ENCODE measurements around the gene RSPH4A.

RSPH4A gene

DNA sequence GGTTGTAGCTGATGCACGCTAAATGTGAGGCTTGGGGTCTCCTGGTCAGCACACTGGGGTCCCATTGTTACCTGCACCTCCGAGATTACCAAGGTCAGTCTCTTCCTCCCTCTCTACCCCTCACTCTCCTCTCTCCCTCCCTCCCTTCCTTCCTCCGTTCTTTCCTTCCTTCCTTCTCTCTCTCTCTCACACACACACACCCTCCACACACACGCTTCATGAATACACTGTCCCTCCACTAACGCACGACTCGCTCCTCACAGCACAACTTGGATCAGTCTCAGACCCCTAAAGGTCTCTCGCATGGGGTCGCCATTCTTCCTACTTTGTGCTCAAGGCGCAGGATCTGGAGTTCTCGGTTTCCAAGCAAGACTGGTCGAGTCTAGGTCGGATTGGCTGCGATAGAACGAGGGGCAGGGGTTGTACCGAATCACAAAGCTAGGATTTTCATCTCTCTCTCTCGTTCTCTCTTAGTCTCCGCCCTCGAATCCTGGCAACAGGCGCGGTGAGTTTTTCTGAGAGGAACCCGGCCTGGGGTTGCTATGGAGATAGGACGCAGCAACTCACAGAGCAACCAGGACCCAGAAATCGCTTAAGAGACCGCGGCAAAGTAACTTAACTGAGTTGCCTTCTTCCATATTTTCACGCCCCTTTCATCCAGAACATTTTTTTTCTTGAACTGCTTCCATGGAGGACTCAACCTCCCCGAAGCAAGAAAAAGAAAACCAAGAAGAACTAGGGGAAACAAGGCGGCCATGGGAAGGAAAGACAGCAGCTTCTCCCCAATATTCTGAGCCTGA, at the start of gene RSPH4A (continued):
- TF ChIP-seq, protein P1, sequence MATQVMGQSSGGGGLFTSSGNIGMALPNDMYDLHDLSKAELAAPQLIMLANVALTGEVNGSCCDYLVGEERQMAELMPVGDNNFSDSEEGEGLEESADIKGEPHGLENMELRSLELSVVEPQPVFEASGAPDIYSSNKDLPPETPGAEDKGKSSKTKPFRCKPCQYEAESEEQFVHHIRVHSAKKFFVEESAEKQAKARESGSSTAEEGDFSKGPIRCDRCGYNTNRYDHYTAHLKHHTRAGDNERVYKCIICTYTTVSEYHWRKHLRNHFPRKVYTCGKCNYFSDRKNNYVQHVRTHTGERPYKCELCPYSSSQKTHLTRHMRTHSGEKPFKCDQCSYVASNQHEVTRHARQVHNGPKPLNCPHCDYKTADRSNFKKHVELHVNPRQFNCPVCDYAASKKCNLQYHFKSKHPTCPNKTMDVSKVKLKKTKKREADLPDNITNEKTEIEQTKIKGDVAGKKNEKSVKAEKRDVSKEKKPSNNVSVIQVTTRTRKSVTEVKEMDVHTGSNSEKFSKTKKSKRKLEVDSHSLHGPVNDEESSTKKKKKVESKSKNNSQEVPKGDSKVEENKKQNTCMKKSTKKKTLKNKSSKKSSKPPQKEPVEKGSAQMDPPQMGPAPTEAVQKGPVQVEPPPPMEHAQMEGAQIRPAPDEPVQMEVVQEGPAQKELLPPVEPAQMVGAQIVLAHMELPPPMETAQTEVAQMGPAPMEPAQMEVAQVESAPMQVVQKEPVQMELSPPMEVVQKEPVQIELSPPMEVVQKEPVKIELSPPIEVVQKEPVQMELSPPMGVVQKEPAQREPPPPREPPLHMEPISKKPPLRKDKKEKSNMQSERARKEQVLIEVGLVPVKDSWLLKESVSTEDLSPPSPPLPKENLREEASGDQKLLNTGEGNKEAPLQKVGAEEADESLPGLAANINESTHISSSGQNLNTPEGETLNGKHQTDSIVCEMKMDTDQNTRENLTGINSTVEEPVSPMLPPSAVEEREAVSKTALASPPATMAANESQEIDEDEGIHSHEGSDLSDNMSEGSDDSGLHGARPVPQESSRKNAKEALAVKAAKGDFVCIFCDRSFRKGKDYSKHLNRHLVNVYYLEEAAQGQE (tag by site-specific recombination; IDR thresholded peaks at IDR 0.05): peak; percentile 68
- TF ChIP-seq GFI1B (tag by site-specific recombination; IDR thresholded peaks at IDR 0.05) (no peak), ZNF670 (tag by site-specific recombination; IDR thresholded peaks at IDR 0.05; ENCODE audit: low read depth) (no peak), ZNF174 (tag by site-specific recombination; IDR thresholded peaks at IDR 0.05) (no peak), ZFP37 (tag by site-specific recombination; IDR thresholded peaks at IDR 0.05) (no peak), ZFHX2 (tag by site-specific recombination; conservative IDR thresholded peaks at IDR 0.05) (no peak), ZNF394 (tag by site-specific recombination; IDR thresholded peaks at IDR 0.05; ENCODE audit: borderline replicate concordance) (no peak), ZNF114 (tag by site-specific recombination; IDR thresholded peaks at IDR 0.05) (no peak), ZNF146 (tag by site-specific recombination; IDR thresholded peaks at IDR 0.05) (no peak), ZNF48 (tag by site-specific recombination; IDR thresholded peaks at IDR 0.05) (no peak), ZNF404 (tag by site-specific recombination; IDR thresholded peaks at IDR 0.05) (no peak), IKZF3 (tag by site-specific recombination; IDR thresholded peaks at IDR 0.05) (no peak), ZNF777 (tag by site-specific recombination; IDR thresholded peaks at IDR 0.05; ENCODE audit: borderline replicate concordance) (no peak)
- TF ChIP-seq, protein P2, sequence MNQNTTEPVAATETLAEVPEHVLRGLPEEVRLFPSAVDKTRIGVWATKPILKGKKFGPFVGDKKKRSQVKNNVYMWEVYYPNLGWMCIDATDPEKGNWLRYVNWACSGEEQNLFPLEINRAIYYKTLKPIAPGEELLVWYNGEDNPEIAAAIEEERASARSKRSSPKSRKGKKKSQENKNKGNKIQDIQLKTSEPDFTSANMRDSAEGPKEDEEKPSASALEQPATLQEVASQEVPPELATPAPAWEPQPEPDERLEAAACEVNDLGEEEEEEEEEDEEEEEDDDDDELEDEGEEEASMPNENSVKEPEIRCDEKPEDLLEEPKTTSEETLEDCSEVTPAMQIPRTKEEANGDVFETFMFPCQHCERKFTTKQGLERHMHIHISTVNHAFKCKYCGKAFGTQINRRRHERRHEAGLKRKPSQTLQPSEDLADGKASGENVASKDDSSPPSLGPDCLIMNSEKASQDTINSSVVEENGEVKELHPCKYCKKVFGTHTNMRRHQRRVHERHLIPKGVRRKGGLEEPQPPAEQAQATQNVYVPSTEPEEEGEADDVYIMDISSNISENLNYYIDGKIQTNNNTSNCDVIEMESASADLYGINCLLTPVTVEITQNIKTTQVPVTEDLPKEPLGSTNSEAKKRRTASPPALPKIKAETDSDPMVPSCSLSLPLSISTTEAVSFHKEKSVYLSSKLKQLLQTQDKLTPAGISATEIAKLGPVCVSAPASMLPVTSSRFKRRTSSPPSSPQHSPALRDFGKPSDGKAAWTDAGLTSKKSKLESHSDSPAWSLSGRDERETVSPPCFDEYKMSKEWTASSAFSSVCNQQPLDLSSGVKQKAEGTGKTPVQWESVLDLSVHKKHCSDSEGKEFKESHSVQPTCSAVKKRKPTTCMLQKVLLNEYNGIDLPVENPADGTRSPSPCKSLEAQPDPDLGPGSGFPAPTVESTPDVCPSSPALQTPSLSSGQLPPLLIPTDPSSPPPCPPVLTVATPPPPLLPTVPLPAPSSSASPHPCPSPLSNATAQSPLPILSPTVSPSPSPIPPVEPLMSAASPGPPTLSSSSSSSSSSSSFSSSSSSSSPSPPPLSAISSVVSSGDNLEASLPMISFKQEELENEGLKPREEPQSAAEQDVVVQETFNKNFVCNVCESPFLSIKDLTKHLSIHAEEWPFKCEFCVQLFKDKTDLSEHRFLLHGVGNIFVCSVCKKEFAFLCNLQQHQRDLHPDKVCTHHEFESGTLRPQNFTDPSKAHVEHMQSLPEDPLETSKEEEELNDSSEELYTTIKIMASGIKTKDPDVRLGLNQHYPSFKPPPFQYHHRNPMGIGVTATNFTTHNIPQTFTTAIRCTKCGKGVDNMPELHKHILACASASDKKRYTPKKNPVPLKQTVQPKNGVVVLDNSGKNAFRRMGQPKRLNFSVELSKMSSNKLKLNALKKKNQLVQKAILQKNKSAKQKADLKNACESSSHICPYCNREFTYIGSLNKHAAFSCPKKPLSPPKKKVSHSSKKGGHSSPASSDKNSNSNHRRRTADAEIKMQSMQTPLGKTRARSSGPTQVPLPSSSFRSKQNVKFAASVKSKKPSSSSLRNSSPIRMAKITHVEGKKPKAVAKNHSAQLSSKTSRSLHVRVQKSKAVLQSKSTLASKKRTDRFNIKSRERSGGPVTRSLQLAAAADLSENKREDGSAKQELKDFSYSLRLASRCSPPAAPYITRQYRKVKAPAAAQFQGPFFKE (tag by site-specific recombination; IDR thresholded peaks at IDR 0.05; ENCODE audit: borderline replicate concordance): no peak
- TF ChIP-seq, protein P3, sequence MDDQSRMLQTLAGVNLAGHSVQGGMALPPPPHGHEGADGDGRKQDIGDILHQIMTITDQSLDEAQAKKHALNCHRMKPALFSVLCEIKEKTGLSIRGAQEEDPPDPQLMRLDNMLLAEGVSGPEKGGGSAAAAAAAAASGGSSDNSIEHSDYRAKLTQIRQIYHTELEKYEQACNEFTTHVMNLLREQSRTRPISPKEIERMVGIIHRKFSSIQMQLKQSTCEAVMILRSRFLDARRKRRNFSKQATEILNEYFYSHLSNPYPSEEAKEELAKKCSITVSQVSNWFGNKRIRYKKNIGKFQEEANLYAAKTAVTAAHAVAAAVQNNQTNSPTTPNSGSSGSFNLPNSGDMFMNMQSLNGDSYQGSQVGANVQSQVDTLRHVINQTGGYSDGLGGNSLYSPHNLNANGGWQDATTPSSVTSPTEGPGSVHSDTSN (CRISPR knock-in tag; IDR thresholded peaks at IDR 0.05): peak; percentile 97
- TF ChIP-seq, protein P4, sequence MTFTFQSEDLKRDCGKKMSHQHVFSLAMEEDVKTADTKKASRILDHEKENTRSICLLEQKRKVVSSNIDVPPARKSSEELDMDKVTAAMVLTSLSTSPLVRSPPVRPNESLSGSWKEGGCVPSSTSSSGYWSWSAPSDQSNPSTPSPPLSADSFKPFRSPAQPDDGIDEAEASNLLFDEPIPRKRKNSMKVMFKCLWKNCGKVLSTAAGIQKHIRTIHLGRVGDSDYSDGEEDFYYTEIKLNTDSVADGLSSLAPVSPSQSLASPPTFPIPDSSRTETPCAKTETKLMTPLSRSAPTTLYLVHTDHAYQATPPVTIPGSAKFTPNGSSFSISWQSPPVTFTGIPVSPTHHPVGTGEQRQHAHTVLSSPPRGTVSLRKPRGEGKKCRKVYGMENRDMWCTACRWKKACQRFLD (tag by site-specific recombination; IDR thresholded peaks at IDR 0.05): no peak
- TF ChIP-seq, protein P5, sequence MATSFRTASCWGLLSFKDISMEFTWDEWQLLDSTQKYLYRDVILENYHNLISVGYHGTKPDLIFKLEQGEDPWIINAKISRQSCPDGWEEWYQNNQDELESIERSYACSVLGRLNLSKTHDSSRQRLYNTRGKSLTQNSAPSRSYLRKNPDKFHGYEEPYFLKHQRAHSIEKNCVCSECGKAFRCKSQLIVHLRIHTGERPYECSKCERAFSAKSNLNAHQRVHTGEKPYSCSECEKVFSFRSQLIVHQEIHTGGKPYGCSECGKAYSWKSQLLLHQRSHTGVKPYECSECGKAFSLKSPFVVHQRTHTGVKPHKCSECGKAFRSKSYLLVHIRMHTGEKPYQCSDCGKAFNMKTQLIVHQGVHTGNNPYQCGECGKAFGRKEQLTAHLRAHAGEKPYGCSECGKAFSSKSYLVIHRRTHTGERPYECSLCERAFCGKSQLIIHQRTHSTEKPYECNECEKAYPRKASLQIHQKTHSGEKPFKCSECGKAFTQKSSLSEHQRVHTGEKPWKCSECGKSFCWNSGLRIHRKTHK (tag by site-specific recombination; IDR thresholded peaks at IDR 0.05): no peak
- TF ChIP-seq, protein P6, sequence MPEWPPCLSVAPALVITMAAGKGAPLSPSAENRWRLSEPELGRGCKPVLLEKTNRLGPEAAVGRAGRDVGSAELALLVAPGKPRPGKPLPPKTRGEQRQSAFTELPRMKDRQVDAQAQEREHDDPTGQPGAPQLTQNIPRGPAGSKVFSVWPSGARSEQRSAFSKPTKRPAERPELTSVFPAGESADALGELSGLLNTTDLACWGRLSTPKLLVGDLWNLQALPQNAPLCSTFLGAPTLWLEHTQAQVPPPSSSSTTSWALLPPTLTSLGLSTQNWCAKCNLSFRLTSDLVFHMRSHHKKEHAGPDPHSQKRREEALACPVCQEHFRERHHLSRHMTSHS (tag by site-specific recombination; IDR thresholded peaks at IDR 0.05): no peak
- TF ChIP-seq, protein P7, sequence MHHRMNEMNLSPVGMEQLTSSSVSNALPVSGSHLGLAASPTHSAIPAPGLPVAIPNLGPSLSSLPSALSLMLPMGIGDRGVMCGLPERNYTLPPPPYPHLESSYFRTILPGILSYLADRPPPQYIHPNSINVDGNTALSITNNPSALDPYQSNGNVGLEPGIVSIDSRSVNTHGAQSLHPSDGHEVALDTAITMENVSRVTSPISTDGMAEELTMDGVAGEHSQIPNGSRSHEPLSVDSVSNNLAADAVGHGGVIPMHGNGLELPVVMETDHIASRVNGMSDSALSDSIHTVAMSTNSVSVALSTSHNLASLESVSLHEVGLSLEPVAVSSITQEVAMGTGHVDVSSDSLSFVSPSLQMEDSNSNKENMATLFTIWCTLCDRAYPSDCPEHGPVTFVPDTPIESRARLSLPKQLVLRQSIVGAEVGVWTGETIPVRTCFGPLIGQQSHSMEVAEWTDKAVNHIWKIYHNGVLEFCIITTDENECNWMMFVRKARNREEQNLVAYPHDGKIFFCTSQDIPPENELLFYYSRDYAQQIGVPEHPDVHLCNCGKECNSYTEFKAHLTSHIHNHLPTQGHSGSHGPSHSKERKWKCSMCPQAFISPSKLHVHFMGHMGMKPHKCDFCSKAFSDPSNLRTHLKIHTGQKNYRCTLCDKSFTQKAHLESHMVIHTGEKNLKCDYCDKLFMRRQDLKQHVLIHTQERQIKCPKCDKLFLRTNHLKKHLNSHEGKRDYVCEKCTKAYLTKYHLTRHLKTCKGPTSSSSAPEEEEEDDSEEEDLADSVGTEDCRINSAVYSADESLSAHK (tag by site-specific recombination; IDR thresholded peaks at IDR 0.05): no peak
